Fibroblast of villous mesenchyme (primary cell): ENCODE data around the gene NMS. TPM values are rescaled to one million over a fixed set of nuclear protein-coding genes. Genes with fewer than 3 reads are reported as not detected.
"Not testable (repeated sequence)": the region's sequence is repeated elsewhere in the genome, so short reads cannot be mapped to it uniquely, and the experiment has no call there.

Experiments
- DNase-seq: peaks from one replicate; pipeline ENCODE4 v3.0.0-alpha.2; 2010; ENCODE audit warnings: low read depth
- H3K4me3 ChIP-seq: 2 replicates; pipeline ENCODE4 v1.5.1; 2011; ENCODE audit warnings: low read depth, mild to moderate bottlenecking, low read length
- total RNA-seq: library from RNA; depleted of rRNA; stranded (reverse); fragments of >200 nt; gene quantifications from 2 replicates; pipeline ENCODE4 v1.2.3, GENCODE V29; 2012
- TF ChIP-seq, protein P1 (sequence below): IDR thresholded peaks from 2 replicates; pipeline ENCODE4 v1.5.1; 2012; ENCODE audit warnings: low read depth, mild to moderate bottlenecking, low read length; ENCODE audit not compliant: insufficient read depth

The NMS gene
- total RNA-seq, 1 donor, result not detected

DNA sequence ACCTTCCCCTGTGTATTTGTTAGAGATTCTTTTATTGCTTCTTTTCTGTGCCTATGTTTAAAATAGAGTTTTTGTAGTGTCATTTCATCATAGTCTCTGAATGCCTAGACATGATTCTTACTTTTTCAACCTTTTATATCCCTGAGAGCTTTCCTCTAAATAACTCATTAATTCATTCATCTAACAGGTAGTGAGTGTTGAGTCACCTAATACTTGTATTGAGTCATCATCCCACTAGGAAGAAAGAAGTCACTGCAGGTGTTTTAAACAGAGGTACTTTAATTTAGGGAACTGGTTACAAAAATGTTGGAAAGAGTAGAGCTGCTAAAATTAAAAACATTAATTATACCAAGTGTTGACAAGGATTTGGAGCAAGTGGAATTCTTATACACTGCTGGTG is 18.5 kb upstream of the NMS start:
- DNase-seq, result no peak
- TF ChIP-seq, protein P1, sequence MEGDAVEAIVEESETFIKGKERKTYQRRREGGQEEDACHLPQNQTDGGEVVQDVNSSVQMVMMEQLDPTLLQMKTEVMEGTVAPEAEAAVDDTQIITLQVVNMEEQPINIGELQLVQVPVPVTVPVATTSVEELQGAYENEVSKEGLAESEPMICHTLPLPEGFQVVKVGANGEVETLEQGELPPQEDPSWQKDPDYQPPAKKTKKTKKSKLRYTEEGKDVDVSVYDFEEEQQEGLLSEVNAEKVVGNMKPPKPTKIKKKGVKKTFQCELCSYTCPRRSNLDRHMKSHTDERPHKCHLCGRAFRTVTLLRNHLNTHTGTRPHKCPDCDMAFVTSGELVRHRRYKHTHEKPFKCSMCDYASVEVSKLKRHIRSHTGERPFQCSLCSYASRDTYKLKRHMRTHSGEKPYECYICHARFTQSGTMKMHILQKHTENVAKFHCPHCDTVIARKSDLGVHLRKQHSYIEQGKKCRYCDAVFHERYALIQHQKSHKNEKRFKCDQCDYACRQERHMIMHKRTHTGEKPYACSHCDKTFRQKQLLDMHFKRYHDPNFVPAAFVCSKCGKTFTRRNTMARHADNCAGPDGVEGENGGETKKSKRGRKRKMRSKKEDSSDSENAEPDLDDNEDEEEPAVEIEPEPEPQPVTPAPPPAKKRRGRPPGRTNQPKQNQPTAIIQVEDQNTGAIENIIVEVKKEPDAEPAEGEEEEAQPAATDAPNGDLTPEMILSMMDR, result no peak
- H3K4me3 ChIP-seq, result no peak overlapping the region

DNA sequence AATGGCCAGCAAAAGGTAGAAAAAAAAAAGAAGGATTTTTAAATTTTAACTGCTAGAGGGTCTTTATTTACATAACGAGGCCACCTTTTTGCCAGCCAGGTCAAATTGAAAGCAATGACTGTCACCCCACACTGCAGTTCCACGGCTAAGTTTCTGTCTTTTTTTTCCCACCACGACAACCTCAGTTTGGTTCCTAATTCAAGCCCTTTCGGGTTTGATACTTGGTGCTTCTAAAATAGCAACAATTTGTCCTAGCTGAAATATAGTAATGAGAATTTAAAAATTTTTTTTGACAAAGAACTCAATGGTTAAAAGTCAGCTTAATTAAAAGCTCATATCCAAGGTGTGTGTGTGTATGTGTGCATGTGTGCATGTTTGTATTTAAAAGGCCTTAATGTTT is 16.4 kb upstream of the NMS start:
- no peak overlapping the region for H3K4me3 ChIP-seq
- TF ChIP-seq, protein P1, result no peak
- no peak for DNase-seq

DNA sequence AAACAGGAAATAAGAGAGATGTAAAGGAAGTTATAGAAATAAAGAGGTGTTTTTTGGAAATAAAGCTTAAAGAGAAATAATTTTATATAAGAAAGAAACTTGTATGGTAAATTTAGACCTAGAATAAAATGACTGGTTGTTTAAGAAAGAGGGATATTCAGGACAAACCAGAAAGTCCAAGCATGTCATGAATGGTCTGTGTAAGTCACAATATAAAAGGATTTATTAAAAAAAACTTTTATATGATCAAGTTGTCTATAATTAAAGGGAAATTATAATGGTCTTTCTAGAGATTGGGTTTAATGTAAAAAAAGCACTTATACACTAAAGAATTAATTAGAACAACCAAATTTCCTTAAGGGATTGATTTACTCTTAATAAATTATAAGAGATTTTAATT is 13.9 kb upstream of the NMS start:
- not testable (repeated sequence) for DNase-seq, H3K4me3 ChIP-seq

DNA sequence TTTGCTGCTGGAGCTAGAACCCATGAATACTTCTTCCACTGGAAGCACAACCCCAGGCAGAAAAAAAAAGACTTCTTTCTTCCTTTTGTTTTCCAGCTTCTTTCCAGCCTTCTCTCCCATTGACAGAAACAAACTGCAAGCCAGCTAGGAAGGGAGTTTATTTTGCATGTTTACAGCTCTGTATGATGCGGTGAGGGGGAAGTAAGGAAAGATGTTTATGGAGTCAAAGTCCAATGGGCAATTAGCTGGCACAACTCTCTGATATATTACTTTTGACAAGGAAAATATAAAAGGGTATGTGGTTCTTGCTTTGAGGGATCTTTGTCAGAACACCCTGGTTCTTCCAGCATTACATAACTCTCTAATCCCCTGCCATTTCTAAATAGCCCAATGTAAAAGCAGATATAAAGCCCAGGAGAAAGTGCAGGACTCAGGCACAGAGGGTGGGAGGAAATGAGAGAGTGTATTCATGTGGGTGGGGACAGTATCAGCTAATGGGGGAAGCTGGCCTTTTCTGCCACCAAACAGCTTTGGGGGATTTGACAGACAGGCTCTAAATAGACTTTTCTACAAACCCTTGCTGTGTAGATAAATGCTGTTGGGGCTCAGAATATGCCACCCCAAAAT is 9.3 kb upstream of the NMS start:
- DNase-seq, result no peak
- TF ChIP-seq, protein P1, result no peak
- H3K4me3 ChIP-seq, result no peak overlapping the region

DNA sequence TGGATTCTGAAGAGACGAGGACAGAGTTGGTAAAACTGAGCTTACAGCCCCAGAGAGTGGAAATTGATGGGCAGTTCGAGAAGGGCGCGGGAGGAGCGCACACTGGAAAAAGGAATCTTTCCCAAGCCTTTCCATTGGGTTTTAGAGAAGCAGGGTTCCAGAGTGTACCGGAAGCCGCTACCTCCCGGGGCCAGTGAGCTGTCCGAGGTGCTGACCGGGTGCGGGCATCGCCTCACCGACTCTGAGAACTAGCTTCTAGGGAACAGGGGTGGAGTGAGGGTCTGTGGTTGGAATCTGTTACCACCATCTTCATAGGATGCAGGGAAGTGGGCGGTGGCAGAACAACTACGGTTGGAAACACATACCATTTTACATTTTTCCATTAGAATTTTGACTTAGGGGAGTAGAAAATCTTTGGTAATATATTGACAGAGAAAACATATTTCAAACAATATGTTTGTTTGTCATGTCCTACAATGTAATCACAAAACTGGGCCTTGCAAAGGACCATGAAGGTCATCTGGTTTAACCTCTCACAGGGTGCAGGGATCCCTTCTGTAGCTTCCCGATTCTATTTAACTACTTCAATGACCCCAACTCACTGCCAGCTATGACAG is 724 bp downstream of the NMS start:
- TF ChIP-seq, protein P1, result no peak
- peak; percentile 25 for DNase-seq
- H3K4me3 ChIP-seq, result no peak overlapping the region

DNA sequence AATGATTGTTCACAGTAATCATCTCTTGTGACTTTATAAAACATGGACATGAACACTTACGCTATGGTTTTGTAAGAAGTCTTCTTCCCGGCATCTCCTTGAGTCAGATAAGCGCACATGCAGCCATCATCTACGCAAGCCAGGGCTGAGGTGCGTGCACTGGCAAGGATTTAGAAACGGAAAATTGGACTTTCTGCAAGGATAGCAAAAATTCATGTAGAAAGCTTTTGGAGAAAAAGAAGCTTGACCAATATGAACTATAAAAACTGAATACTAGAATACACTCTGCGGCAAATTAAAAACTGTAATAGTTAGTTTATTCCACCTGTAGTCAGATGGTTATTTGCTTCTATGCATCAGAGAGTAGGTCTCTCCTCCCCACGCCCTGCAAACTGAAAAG is 6.3 kb downstream of the NMS start:
- TF ChIP-seq, protein P1, result no peak
- no peak overlapping the region for H3K4me3 ChIP-seq
- no peak for DNase-seq

DNA sequence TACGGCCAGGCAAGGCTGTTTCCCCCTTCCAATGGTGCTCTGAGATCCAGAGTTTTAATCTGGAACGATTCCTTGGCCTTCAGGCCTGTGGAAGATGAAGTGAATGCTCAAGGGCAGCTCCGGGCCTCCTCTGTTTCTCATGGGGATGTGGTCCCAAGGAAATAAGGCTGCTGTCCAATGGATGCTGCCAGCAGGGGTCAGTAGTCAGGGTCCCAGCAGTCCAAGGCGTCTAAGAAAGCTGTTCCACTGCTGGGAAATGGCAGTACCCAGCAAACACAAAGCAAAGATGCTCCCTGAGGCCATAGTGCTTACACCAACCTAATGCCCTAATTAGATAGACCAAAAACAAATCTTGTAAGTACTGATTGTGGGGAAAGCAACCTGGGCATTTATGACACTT is 12.5 kb downstream of the NMS start:
- DNase-seq, result no peak
- TF ChIP-seq, protein P1, result no peak
- H3K4me3 ChIP-seq, result no peak overlapping the region
